GM21515 (cell line): ENCODE measurements around the gene TAF1.
"Not testable (repeated sequence)": the region's sequence is repeated elsewhere in the genome, so short reads cannot be mapped to it uniquely, and the experiment has no call there.

ENCODE experiments used
- ATAC-seq: cut with Tn5 transposase; IDR thresholded peaks from one replicate; pipeline ENCODE4 v1.9.1; 2021; ENCODE audit not compliant: unreplicated experiment

Gene TAF1

GRCh38 chrX:71420686-71421085 is 54.5 kb downstream of the TAF1 start:
- ATAC-seq: no peak

GRCh38 chrX:71432733-71433132 is 66.6 kb downstream of the TAF1 start:
- ATAC-seq: no peak

- ATAC-seq: no peak
Observed at GRCh38 chrX:71438750-71439149, 72.6 kb downstream of the TAF1 start.

DNA sequence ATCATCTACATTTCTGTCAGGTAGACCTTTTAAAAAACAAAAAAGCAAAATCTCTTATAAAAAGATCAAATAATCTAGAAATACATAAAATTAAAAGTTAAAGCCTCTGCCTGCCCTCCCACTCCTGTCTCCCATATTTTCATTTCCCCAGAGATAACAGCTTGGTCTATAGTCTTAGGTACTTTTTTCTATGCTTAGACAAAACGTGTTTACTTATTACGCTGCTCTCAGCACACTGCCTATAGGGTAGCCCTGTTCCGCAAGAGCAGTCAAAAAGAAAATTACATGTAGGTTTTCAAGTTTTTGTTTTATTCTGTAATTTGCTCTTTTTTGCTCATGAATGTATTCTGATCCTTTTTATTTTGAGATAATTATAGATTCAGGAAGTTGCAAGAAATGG is 73.3 kb downstream of the TAF1 start:
- no peak for ATAC-seq

DNA sequence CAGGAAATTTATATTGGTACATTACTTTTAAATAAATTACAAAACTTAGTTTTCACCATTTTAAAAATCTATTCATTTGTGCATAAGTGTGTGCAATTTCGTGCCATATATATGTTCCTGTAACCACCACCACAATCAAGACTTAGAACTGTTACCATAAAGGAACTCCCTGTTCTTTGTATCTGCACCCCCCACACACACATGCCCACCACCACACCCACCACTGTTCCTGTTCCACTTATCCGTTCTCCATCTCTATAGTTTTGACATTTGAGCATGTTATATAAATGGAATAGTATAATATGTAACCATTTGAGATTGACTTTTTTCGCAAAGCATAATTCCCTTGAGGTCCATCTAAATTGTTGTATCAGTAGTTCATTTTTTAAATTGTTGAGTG is 73.7 kb downstream of the TAF1 start:
- ATAC-seq: no peak

DNA sequence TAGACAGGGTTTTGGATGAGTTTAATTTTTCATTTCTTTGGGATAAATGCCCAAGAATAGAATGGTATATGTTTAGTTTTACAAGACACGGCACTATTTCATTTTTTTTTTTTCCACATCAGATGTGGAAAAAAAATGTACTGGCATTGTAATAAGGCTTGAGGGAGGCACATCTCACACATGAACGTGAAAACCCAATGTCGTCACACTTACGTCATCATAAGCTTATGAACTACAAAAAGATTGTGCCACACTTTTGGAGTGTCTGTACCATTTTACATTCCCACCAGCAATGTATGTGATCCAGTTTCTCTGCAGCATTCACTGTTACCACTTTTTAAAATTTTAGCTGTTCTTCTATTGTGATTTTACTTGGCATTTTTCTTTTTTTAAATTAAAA is 74.2 kb downstream of the TAF1 start:
- ATAC-seq: no peak

DNA sequence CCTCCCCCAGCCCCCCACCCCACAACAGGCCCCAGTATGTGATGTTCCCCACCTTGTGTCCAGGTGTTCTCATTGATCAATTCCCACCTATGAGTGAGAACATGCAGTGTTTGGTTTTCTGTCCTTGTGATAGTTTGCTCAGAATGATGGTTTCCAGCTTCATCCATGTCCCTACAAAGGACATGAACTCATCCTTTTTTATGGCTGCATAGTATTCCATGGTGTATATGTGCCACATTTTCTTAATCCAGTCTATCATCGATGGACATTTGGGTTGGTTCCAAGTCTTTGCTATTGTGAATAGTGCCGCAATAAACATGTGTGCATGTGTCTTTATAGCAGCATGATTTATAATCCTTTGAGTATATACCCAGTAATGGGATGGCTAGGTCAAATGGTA is 75.7 kb downstream of the TAF1 start:
- ATAC-seq: not testable (repeated sequence)

GRCh38 chrX:71450433-71451106 is 84.4 kb downstream of the TAF1 start:
- no peak for ATAC-seq

DNA sequence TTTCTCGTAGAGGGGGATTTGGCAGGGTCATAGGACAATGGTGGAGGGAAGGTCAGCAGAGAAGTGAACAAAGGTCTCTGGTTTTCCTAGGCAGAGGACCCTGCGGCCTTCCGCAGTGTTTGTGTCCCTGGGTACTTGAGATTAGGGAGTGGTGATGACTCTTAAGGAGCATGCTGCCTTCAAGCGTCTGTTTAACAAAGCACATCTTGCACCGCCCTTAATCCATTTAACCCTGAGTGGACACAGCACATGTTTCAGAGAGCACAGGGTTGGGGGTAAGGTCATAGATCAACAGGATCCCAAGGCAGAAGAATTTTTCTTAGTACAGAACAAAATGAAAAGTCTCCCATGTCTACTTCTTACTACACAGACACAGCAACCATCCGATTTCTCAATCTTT is 85.4 kb downstream of the TAF1 start:
- ATAC-seq: not testable (repeated sequence)

DNA sequence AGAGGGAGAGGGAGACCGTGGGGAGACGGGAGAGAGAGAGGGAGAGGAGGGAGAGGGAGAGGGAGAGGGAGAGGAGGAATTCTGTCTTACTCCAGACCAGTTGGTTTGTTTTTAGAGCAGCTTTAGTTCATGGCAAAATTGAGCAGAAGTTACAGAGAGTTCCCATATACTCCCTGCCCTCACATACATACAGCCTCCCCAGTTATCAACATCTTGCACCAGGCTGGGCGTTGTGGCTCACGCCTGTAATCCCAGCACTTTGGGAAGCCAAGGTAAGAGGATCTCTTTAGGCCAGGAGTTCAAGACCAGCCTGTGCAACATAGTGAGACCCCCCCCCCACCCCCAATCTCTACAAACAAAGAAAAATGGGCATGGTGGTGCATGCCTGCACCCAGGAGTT is 86.9 kb downstream of the TAF1 start:
- no peak for ATAC-seq

- no peak for ATAC-seq
Observed at GRCh38 chrX:71454222-71454621, 88.1 kb downstream of the TAF1 start.

DNA sequence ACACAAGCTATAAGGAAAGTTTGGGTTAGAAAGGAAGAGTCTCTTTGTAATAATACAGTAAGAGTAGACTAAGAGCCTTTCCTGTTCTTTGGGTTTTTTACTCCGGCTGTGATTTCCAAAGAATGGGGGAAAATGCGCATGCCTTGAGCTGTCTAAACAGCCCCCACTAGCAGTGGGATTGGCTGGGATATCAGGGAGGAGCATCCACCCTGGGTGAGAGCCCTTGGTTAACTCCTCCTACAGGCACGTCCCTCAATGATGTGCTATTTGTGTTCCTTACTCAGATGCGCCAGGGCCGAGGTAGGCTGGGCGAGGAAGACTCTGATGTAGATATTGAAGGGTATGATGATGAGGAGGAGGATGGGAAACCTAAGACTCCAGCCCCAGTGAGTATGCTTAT is 92.7 kb downstream of the TAF1 start:
- ATAC-seq: no peak

DNA sequence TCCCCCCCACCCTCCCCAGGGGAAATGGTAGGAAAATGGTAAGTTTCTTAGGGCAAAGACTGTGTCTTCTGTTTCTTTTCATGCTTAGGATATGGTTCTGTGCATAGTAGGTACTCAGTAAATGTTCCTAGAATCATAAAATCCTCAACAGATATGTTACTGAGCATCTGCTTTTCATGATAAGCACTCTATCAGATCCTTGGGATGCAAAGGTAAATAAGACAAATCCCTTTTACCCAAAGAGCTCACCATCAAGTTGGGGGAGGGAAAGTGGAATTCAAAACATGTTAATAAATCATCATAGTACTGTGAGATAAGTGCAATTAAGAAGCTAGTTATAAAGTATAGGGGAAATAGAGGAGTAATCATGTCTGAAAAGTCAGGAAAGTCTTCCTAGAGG is 98.8 kb downstream of the TAF1 start:
- no peak for ATAC-seq

- ATAC-seq: no peak
Observed at GRCh38 chrX:71466979-71467523, 100.9 kb downstream of the TAF1 start.

DNA sequence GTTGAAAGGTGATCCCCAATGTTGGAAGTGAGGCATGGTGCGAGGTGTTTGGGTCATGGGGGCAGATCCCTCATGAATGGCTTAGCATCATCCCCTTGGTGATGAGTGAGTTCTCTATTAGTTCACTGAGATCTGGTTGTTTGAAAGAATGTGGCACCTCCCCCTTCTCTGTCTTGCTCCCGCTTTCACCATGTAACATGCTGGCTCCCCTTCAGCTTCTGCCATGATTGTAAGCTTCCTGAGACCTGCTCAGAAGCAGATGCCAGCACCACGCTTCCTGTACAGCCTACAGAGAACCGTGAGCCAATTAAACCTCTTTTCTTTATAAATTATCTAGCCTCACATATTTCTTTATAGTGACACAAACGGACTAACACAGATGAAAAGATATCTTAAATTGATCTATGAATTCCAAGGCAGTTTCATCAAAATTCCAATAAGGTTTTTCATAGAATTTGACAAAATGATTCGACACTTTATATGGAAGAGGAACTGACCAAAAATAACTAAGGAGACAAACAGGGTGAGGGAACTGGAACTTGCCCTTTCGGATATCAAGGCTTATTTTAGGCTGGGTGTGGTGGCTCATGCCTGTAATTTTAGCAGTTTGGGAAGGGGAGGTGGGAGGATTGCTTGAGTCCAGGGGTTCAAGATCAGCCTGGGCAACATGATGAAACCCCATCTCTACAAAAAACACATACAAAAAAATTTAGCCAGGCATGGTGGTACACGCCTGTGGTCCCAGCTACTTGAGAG is 109.8 kb downstream of the TAF1 start:
- ATAC-seq: no peak

DNA sequence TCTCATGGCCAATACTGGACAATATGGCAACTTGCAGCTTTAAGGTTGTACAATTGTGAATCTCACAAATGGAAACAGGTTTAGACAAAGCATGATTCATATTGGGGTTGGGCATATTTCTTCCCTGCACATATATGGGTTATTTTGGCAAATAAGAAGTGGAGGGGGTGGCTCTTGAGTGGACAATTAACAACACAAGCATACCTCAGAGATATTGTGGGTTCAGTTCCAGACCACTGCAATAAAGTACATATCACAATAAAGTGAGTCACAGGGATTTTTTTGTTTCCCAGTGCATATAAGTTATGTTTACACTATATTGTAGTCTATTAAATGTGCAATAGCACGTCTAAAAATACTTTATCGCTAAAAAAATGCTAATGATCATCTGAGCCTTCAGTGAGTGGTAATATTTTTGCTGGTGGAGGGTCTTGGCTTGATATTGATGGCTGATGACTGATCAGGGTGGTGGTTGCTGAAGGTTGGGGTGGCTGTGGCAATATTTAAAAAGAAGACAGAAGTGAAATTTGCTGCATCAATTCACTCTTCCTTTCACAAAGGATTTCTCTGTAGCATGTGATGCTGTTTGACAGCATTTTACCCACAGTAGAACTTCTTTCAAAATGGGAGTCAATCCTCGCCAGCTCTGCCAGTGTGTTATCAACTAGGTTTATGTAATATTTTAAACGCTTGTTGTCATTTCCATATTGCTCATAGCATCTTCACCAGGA is 116.2 kb downstream of the TAF1 start:
- no peak for ATAC-seq

- ATAC-seq: no peak
Observed at GRCh38 chrX:71487814-71488213, 121.7 kb downstream of the TAF1 start.

GRCh38 chrX:71489540-71489939 is 123.4 kb downstream of the TAF1 start:
- no peak for ATAC-seq

- peak; percentile 58 for ATAC-seq
Observed at GRCh38 chrX:71492231-71493065, 126.3 kb downstream of the TAF1 start.

GRCh38 chrX:71493111-71493613 is 127.0 kb downstream of the TAF1 start:
- no peak for ATAC-seq

- not testable (repeated sequence) for ATAC-seq
Observed at GRCh38 chrX:71495979-71496378, 129.8 kb downstream of the TAF1 start.
